ENCODE measurements around the gene UBN2. TPM values are rescaled to one million over a fixed set of nuclear protein-coding genes. Genes with fewer than 3 reads are reported as not detected.

The UBN2 gene
- polyA plus RNA-seq, 1 donor (not counting 4 experiments of a cell fraction or from before 2014, with no cell fraction given), result 3.0 TPM

GRCh38 chr7:139182363-139182762 lies 48.7 kb upstream of the UBN2 start:
- H3K4me2 ChIP-seq (ENCODE audit: control insufficient read depth, extremely low read depth, insufficient read depth, low read depth, low read length), result no peak overlapping the region
- no peaks in the 10 kb centered on the region for H3K9me1 ChIP-seq (ENCODE audit: control insufficient read depth, extremely low read depth, insufficient read depth, low read length)
- no peaks in the 10 kb centered on the region for H3K79me2 ChIP-seq (ENCODE audit: control insufficient read depth, insufficient read depth, low read length)
- dilution Hi-C loops (cut with MboI; ENCODE audit: extremely low pct_ligation_motif_present, low sequenced_read_pairs), result no loop called here
- no peaks in the 10 kb centered on the region for H3K4me1 ChIP-seq (ENCODE audit: control insufficient read depth, extremely low read depth, insufficient read depth, low read length)
- no peak overlapping the region for H3K4me3 ChIP-seq (ENCODE audit: control insufficient read depth in 2 of 3, extremely low read depth in 1 of 3, insufficient read depth in 2 of 3, low read depth in 1 of 3, low read length in 3 of 3)
- FAIRE-seq, result no peak
- no peak overlapping the region for H3K9ac ChIP-seq (ENCODE audit: control insufficient read depth, extremely low read depth, insufficient read depth, low read length)
- no peak overlapping the region for H3K27ac ChIP-seq (ENCODE audit: control insufficient read depth, insufficient read depth, low read length)
- DNase-seq (ENCODE audit: low read depth, low spot score), result no peak
- no peaks in the 10 kb centered on the region for H4K20me1 ChIP-seq (ENCODE audit: control insufficient read depth, extremely low read depth, insufficient read depth, low read length)
- H3K36me3 ChIP-seq (ENCODE audit: control insufficient read depth in 2 of 2, extremely low read depth in 1 of 2, insufficient read depth in 2 of 2, low read length in 2 of 2), result no peaks in the 10 kb centered on the region
- H2AFZ ChIP-seq (ENCODE audit: control insufficient read depth, low read length), result no peak overlapping the region
- H3K27me3 ChIP-seq (ENCODE audit: control insufficient read depth, extremely low read depth, insufficient read depth, low read length), result no peaks in the 10 kb centered on the region
- TF ChIP-seq, protein P1, sequence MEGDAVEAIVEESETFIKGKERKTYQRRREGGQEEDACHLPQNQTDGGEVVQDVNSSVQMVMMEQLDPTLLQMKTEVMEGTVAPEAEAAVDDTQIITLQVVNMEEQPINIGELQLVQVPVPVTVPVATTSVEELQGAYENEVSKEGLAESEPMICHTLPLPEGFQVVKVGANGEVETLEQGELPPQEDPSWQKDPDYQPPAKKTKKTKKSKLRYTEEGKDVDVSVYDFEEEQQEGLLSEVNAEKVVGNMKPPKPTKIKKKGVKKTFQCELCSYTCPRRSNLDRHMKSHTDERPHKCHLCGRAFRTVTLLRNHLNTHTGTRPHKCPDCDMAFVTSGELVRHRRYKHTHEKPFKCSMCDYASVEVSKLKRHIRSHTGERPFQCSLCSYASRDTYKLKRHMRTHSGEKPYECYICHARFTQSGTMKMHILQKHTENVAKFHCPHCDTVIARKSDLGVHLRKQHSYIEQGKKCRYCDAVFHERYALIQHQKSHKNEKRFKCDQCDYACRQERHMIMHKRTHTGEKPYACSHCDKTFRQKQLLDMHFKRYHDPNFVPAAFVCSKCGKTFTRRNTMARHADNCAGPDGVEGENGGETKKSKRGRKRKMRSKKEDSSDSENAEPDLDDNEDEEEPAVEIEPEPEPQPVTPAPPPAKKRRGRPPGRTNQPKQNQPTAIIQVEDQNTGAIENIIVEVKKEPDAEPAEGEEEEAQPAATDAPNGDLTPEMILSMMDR (optimal IDR thresholded peaks at IDR 0.05 in 1 of 3, IDR thresholded peaks at IDR 0.05 in 1 of 3, conservative IDR thresholded peaks at IDR 0.05 in 1 of 3; ENCODE audit: extremely low read depth in 1 of 3, insufficient read depth in 2 of 3, low read length in 3 of 3), result no peak
- TF ChIP-seq EZH2 (IDR thresholded peaks at IDR 0.05; ENCODE audit: low read length), result no peak
- H3K9me3 ChIP-seq (ENCODE audit: control insufficient read depth, low read depth, low read length), result no peaks in the 10 kb centered on the region

DNA sequence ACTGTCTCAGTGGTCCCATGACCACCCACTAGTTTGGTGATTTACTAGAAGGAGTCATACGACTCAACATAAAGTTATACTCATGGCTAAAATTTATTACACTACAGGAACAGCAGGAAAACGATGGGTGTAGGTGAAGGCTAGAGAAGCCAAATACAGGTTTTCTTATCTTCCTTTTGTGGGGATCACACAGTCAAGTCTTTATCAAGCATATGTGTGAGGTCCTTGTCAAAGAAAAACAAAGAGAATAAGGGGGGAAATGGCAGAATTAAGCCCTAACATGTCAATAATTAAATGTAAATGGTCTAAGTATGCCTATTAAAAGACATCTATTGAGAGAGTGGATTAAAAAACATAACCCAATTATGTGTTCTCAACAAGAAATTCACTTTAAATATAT lies 47.8 kb upstream of the UBN2 start:
- H3K4me1 ChIP-seq (ENCODE audit: control insufficient read depth, extremely low read depth, insufficient read depth, low read length), result no peaks in the 10 kb centered on the region
- no peak for TF ChIP-seq EZH2 (IDR thresholded peaks at IDR 0.05; ENCODE audit: low read length)
- TF ChIP-seq, protein P1 (optimal IDR thresholded peaks at IDR 0.05 in 1 of 3, IDR thresholded peaks at IDR 0.05 in 1 of 3, conservative IDR thresholded peaks at IDR 0.05 in 1 of 3; ENCODE audit: extremely low read depth in 1 of 3, insufficient read depth in 2 of 3, low read length in 3 of 3), result no peak
- DNase-seq (ENCODE audit: low read depth, low spot score) (no peak), FAIRE-seq (no peak)
- no peak overlapping the region for H2AFZ ChIP-seq (ENCODE audit: control insufficient read depth, low read length)
- no peaks in the 10 kb centered on the region for H3K79me2 ChIP-seq (ENCODE audit: control insufficient read depth, insufficient read depth, low read length)
- no peaks in the 10 kb centered on the region for H3K9me3 ChIP-seq (ENCODE audit: control insufficient read depth, low read depth, low read length)
- no peaks in the 10 kb centered on the region for H3K9me1 ChIP-seq (ENCODE audit: control insufficient read depth, extremely low read depth, insufficient read depth, low read length)
- no peak overlapping the region for H3K27ac ChIP-seq (ENCODE audit: control insufficient read depth, insufficient read depth, low read length)
- H3K4me2 ChIP-seq (ENCODE audit: control insufficient read depth, extremely low read depth, insufficient read depth, low read depth, low read length), result no peak overlapping the region
- no peak overlapping the region for H3K9ac ChIP-seq (ENCODE audit: control insufficient read depth, extremely low read depth, insufficient read depth, low read length)
- H3K4me3 ChIP-seq (ENCODE audit: control insufficient read depth in 2 of 3, extremely low read depth in 1 of 3, insufficient read depth in 2 of 3, low read depth in 1 of 3, low read length in 3 of 3), result no peak overlapping the region
- dilution Hi-C loops (cut with MboI; ENCODE audit: extremely low pct_ligation_motif_present, low sequenced_read_pairs), result no loop called here
- no peaks in the 10 kb centered on the region for H4K20me1 ChIP-seq (ENCODE audit: control insufficient read depth, extremely low read depth, insufficient read depth, low read length)
- H3K27me3 ChIP-seq (ENCODE audit: control insufficient read depth, extremely low read depth, insufficient read depth, low read length), result no peaks in the 10 kb centered on the region
- no peaks in the 10 kb centered on the region for H3K36me3 ChIP-seq (ENCODE audit: control insufficient read depth in 2 of 2, extremely low read depth in 1 of 2, insufficient read depth in 2 of 2, low read length in 2 of 2)

Data from keratinocyte (primary cell).